Body of pancreas (tissue), 4 donors: ENCODE measurements around the gene ELOVL5. TPM values are rescaled to one million over a fixed set of nuclear protein-coding genes. Genes with fewer than 3 reads are reported as not detected.

ENCODE experiments used
- ATAC-seq: fragments of 150-250 bp; one replicate; pipeline ENCODE4 v1.9.1; 2016
- DNase-seq, 4 donors: peaks; one replicate each; pipeline ENCODE4 v3.0.0-alpha.2; 2019
- H3K27ac ChIP-seq, 4 donors: fragments of 200-600 bp; sonication (generic); 1 replicate in 3 of 4; 2 replicates in 1 of 4; pipeline versions ENCODE4 v1.5.1 to v1.6.1; 2016 to 2019; ENCODE audit warnings: mild to moderate bottlenecking in 1 of 4, mixed read lengths in 1 of 4, moderate library complexity in 1 of 4
- H3K27me3 ChIP-seq, 2 donors: fragments of 200-600 bp; sonication (generic); one replicate each; pipeline ENCODE4 v1.6.0; 2016; ENCODE audit warnings: mild to moderate bottlenecking in 1 of 2
- H3K36me3 ChIP-seq, 2 donors: fragments of 200-600 bp; sonication (generic); replicated peaks in 1 of 2; 2 replicates each; pipeline ENCODE4 v1.5.1; 2016; ENCODE audit warnings: low read depth in 2 of 2; ENCODE audit not compliant: insufficient read depth in 1 of 2
- H3K4me1 ChIP-seq: fragments of 200-600 bp; sonication (generic); one replicate; pipeline ENCODE4 v1.6.0; 2016
- H3K4me3 ChIP-seq, 2 donors: fragments of 200-600 bp; sonication (generic); 1 replicate in 1 of 2; 2 replicates in 1 of 2; pipeline ENCODE4 v1.5.1; 2016 to 2019
- H3K9me3 ChIP-seq, 3 donors: fragments of 200-600 bp; sonication (generic); 1 replicate in 2 of 3; 2 replicates in 1 of 3; pipeline ENCODE4 v1.5.1; 2016
- CTCF ChIP-seq, 7 experiments: fragments of 450-650 bp in 4 of 7; fragments of 200-600 bp in 3 of 7; sonication (generic) in 3 of 7; IDR thresholded peaks; one replicate each; pipeline ENCODE4 v1.5.1; 2016 to 2019; ENCODE audit warnings: antibody characterized with exemption in 7 of 7
- POLR2A ChIP-seq, 3 donors: fragments of 450-650 bp; IDR thresholded peaks; one replicate each; pipeline ENCODE4 v1.6.1; 2016; ENCODE audit warnings: antibody characterized with exemption in 3 of 3, mild to moderate bottlenecking in 2 of 3
- WGBS, 2 donors: methylation state at CpG; one replicate each; pipeline ENCODE4 v1.1.5; 2017; 5-methylcytosine and 5-hydroxymethylcytosine counted together
- intact Hi-C: fragments of 100-400 bp; cut with DNase I; formaldehyde crosslinking; loops from one replicate; pipeline ENCODE4 v1.15.1; 2023
- total RNA-seq, 2 donors: library from RNA; depleted of rRNA; stranded (reverse); fragments of >200 nt; gene quantifications; one replicate each; pipeline ENCODE4 v1.1.0, GENCODE V29; 2016

ELOVL5 gene
- total RNA-seq, 2 donors from 2014 or later: 8.6 to 11.2 TPM

GRCh38 chr6:53264337-53264736 is 84.4 kb downstream of the ELOVL5 start:
- intact Hi-C loops: loop anchor here (10.0 kb wide), 1 partner anchor 50 kb away; no protein-coding TSS in a partner anchor
- ATAC-seq (no peak), DNase-seq (no peak)
- no peaks in the 10 kb centered on the region for H3K27me3 ChIP-seq
- TF ChIP-seq CTCF (IDR thresholded peaks at IDR 0.05): no peak
- no peak for TF ChIP-seq POLR2A (IDR thresholded peaks at IDR 0.05)
- WGBS, 2 donors: 57 to 60% methylated on average over 3 of the region's 3 CpGs
- H3K4me1 ChIP-seq: peaks cover 9% of the 10 kb centered on the region
- H3K36me3 ChIP-seq: no peaks in the 10 kb centered on the region
- H3K9me3 ChIP-seq: no peaks in the 10 kb centered on the region
- no peak overlapping the region for H3K4me3 ChIP-seq
- no peak overlapping the region for H3K27ac ChIP-seq

GRCh38 chr6:53263917-53264316 is 84.8 kb downstream of the ELOVL5 start:
- H3K27ac ChIP-seq: no peak overlapping the region
- WGBS, 2 donors: 85 to 91% methylated on average over 2 of the region's 2 CpGs
- intact Hi-C loops: loop anchor here (10.0 kb wide), 1 partner anchor 49 kb away; no protein-coding TSS in a partner anchor
- no peaks in the 10 kb centered on the region for H3K27me3 ChIP-seq
- H3K9me3 ChIP-seq: no peaks in the 10 kb centered on the region
- H3K36me3 ChIP-seq: no peaks in the 10 kb centered on the region
- DNase-seq (no peak), ATAC-seq (no peak)
- no peak overlapping the region for H3K4me3 ChIP-seq
- TF ChIP-seq POLR2A (IDR thresholded peaks at IDR 0.05) (no peak), CTCF (IDR thresholded peaks at IDR 0.05) (no peak)
- H3K4me1 ChIP-seq: peaks cover 9% of the 10 kb centered on the region

GRCh38 chr6:53259860-53260580 is 88.7 kb downstream of the ELOVL5 start:
- peaks cover 5% of the 10 kb centered on the region for H3K4me1 ChIP-seq
- WGBS, 2 donors: 73 to 79% methylated on average over 11 of the region's 11 CpGs
- no peak for DNase-seq

GRCh38 chr6:53258774-53259155 is 90.0 kb downstream of the ELOVL5 start:
- ATAC-seq (no peak), DNase-seq (no peak)
- H3K4me1 ChIP-seq: no peaks in the 10 kb centered on the region
- no peak for TF ChIP-seq CTCF (IDR thresholded peaks at IDR 0.05)
- no peak for TF ChIP-seq POLR2A (IDR thresholded peaks at IDR 0.05)
- H3K27ac ChIP-seq: no peak overlapping the region
- no peaks in the 10 kb centered on the region for H3K36me3 ChIP-seq
- 84 to 92% methylated on average over 5 of the region's 5 CpGs for WGBS, 2 donors
- H3K27me3 ChIP-seq: no peaks in the 10 kb centered on the region
- no peaks in the 10 kb centered on the region for H3K9me3 ChIP-seq
- H3K4me3 ChIP-seq: no peak overlapping the region
- intact Hi-C loops: no loop called here

More at GRCh38 chr6:53259860-53260580, 88.7 kb downstream of the ELOVL5 start:
- no peak for TF ChIP-seq POLR2A (IDR thresholded peaks at IDR 0.05)
- no peak for TF ChIP-seq CTCF (IDR thresholded peaks at IDR 0.05)
- Histone ChIP-seq H3K27ac (no peak overlapping the region), H3K9me3 (no peaks in the 10 kb centered on the region), H3K27me3 (no peaks in the 10 kb centered on the region), H3K4me3 (no peak overlapping the region), H3K36me3 (no peaks in the 10 kb centered on the region)
- intact Hi-C loops: loop anchor here (10.0 kb wide), 1 partner anchor 45 kb away; no protein-coding TSS in a partner anchor
- no peak for ATAC-seq
